Measurements from ENCODE around the gene ALOX12B.

ALOX12B gene

GRCh38 chr17:8047769-8048110 lies 39.8 kb downstream of the ALOX12B start:
- Histone ChIP-seq H3K4me1 (ENCODE audit: insufficient read depth, poor library complexity, severe bottlenecking) (no peaks in the 10 kb centered on the region), H3K9me3 (ENCODE audit: severe bottlenecking) (no peaks in the 10 kb centered on the region), H3K36me3 (ENCODE audit: low read depth) (no peaks in the 10 kb centered on the region), H3K4me3 (ENCODE audit: severe bottlenecking) (no peak overlapping the region), H3K27me3 (ENCODE audit: insufficient read depth, poor library complexity, severe bottlenecking) (no peaks in the 10 kb centered on the region), H3K27ac (ENCODE audit: poor library complexity, severe bottlenecking) (no peak overlapping the region)
- ATAC-seq (ENCODE audit: low read depth) (no peak), DNase-seq (ENCODE audit: low spot score) (no peak)
- TF ChIP-seq CTCF (IDR thresholded peaks at IDR 0.05; ENCODE audit: poor library complexity, severe bottlenecking): no peak

- no peak overlapping the region for H3K4me3 ChIP-seq (ENCODE audit: severe bottlenecking)
- H3K4me1 ChIP-seq (ENCODE audit: insufficient read depth, poor library complexity, severe bottlenecking): no peaks in the 10 kb centered on the region
- ATAC-seq (ENCODE audit: low read depth) (no peak), DNase-seq (ENCODE audit: low spot score) (no peak)
- no peaks in the 10 kb centered on the region for H3K27me3 ChIP-seq (ENCODE audit: insufficient read depth, poor library complexity, severe bottlenecking)
- H3K27ac ChIP-seq (ENCODE audit: poor library complexity, severe bottlenecking): no peak overlapping the region
- H3K9me3 ChIP-seq (ENCODE audit: severe bottlenecking): no peaks in the 10 kb centered on the region
- TF ChIP-seq CTCF (IDR thresholded peaks at IDR 0.05; ENCODE audit: poor library complexity, severe bottlenecking): no peak
- H3K36me3 ChIP-seq (ENCODE audit: low read depth): no peaks in the 10 kb centered on the region
Observed at GRCh38 chr17:8046929-8047768, 40.4 kb downstream of the ALOX12B start.

GRCh38 chr17:8046306-8046928 lies 41.1 kb downstream of the ALOX12B start:
- no peaks in the 10 kb centered on the region for H3K36me3 ChIP-seq (ENCODE audit: low read depth)
- H3K4me1 ChIP-seq (ENCODE audit: insufficient read depth, poor library complexity, severe bottlenecking): peaks cover 3% of the 10 kb centered on the region
- no peak overlapping the region for H3K27ac ChIP-seq (ENCODE audit: poor library complexity, severe bottlenecking)
- DNase-seq (ENCODE audit: low spot score) (no peak), ATAC-seq (ENCODE audit: low read depth) (no peak)
- no peak for TF ChIP-seq CTCF (IDR thresholded peaks at IDR 0.05; ENCODE audit: poor library complexity, severe bottlenecking)
- no peak overlapping the region for H3K4me3 ChIP-seq (ENCODE audit: severe bottlenecking)
- H3K27me3 ChIP-seq (ENCODE audit: insufficient read depth, poor library complexity, severe bottlenecking): no peaks in the 10 kb centered on the region
- H3K9me3 ChIP-seq (ENCODE audit: severe bottlenecking): no peaks in the 10 kb centered on the region

- H3K4me1 ChIP-seq (ENCODE audit: insufficient read depth, poor library complexity, severe bottlenecking): peaks cover 16% of the 10 kb centered on the region
- no peak overlapping the region for H3K27ac ChIP-seq (ENCODE audit: poor library complexity, severe bottlenecking)
- no peaks in the 10 kb centered on the region for H3K36me3 ChIP-seq (ENCODE audit: low read depth)
- no peak for DNase-seq (ENCODE audit: low spot score)
- H3K27me3 ChIP-seq (ENCODE audit: insufficient read depth, poor library complexity, severe bottlenecking): no peaks in the 10 kb centered on the region
- TF ChIP-seq CTCF (IDR thresholded peaks at IDR 0.05; ENCODE audit: poor library complexity, severe bottlenecking): no peak
- no peaks in the 10 kb centered on the region for H3K9me3 ChIP-seq (ENCODE audit: severe bottlenecking)
- no peak overlapping the region for H3K4me3 ChIP-seq (ENCODE audit: severe bottlenecking)
- no peak for ATAC-seq (ENCODE audit: low read depth)
Observed at GRCh38 chr17:8044819-8045810, 42.4 kb downstream of the ALOX12B start.
